Heart left ventricle (tissue), 13 donors: Measurements from ENCODE around the gene APOC4.

Source experiments
- POLR2A ChIP-seq, 2 donors: fragments of 450-650 bp; IDR thresholded peaks; one replicate each; pipeline ENCODE4 v1.6.1; 2017; ENCODE audit warnings: antibody characterized with exemption in 2 of 2, mild to moderate bottlenecking in 2 of 2, moderate library complexity in 2 of 2
- TF ChIP-seq, protein P1 (sequence below), 12 donors: fragments of 200-600 bp; sonication (generic) in 4 of 12; IDR thresholded peaks; one replicate each; pipeline versions ENCODE4 v1.5.0 to v1.8.0; 2018 to 2022; ENCODE audit warnings: antibody characterized with exemption in 12 of 12, mild to moderate bottlenecking in 5 of 12
- donor health status: ischemic (EF 13 %, LVEDD 7.1; RV severe dilation, severe dysfunction).
- donor health status: DM: no; HTN: yes; CAD: no.
- donor health status: DM: no; HTN: no; CAD: no.
- donor health status: ischemic (EF 25% LVEDD 6.9; RV normal size, moderate dysfunction).
- donor health status: ischemic (EF 25% LVEDD 5.7; RV mildly dilated, moderate dysfunction).
- donor health status: ischemic (EF 35%, LVEDD 5.7; RV mildly dilated, moderate dysfunction).
- donor health status: nonischemic (EF 11% LVEDD 7.7; RV severe dilation, severe dysfunction).
- donor health status: DM: yes; HTN: yes; CAD: no.
- donor health status: PGD.
- donor health status: ischemic (EF 29% LVEDD 5.4; RV normal size, mild dysfunction).
- donor health status: nonischemic (EF 23%, LVEDD 6.1; RV moderate dilation, normal function).

DNA sequence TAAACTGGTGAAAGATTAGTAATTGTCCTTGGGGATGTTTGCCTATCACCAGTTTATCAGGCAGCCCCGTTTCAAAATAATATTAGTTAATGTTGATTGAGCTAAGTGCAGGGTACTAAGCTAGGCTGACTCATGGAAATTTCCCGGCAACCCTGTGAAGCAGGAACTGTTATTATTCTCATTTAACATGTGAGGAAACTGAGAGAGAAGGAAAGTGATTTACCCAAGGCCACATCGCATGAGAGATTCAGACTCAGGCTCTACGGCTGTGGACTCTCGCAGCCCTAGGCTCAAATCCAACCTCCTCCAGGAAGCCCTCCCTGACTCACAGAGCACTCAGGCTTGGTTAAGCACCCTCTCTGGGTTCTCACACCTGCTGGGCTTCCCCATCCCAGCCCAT lies 32.8 kb downstream of the APOC4 start:
- TF ChIP-seq, protein P1, sequence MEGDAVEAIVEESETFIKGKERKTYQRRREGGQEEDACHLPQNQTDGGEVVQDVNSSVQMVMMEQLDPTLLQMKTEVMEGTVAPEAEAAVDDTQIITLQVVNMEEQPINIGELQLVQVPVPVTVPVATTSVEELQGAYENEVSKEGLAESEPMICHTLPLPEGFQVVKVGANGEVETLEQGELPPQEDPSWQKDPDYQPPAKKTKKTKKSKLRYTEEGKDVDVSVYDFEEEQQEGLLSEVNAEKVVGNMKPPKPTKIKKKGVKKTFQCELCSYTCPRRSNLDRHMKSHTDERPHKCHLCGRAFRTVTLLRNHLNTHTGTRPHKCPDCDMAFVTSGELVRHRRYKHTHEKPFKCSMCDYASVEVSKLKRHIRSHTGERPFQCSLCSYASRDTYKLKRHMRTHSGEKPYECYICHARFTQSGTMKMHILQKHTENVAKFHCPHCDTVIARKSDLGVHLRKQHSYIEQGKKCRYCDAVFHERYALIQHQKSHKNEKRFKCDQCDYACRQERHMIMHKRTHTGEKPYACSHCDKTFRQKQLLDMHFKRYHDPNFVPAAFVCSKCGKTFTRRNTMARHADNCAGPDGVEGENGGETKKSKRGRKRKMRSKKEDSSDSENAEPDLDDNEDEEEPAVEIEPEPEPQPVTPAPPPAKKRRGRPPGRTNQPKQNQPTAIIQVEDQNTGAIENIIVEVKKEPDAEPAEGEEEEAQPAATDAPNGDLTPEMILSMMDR (IDR thresholded peaks at IDR 0.05): no peak
- no peak for TF ChIP-seq POLR2A (IDR thresholded peaks at IDR 0.05)
